Retina (tissue), 1 donor: ENCODE data around the gene CD101.
A peak's percentile ranks its signal among the peaks of the same experiment; 100 is the strongest.

Source experiments
- DNase-seq: peaks from one replicate; pipeline ENCODE4 v3.0.0-alpha.2; 2016

The CD101 gene

GRCh38 chr1:117020526-117021156 is 19.1 kb downstream of the CD101 start:
- DNase-seq, result no peak

GRCh38 chr1:117022114-117022513 is 20.6 kb downstream of the CD101 start:
- no peak for DNase-seq

GRCh38 chr1:117025568-117025967 is 24.0 kb downstream of the CD101 start:
- no peak for DNase-seq

- DNase-seq, result no peak
Observed at GRCh38 chr1:117026361-117026760, 24.8 kb downstream of the CD101 start.

- no peak for DNase-seq
Observed at GRCh38 chr1:117029685-117030084, 28.1 kb downstream of the CD101 start.

- DNase-seq, result no peak
Observed at GRCh38 chr1:117030271-117030877, 28.8 kb downstream of the CD101 start.

- DNase-seq, result no peak
Observed at GRCh38 chr1:117032266-117032665, 30.7 kb downstream of the CD101 start.

GRCh38 chr1:117032681-117033539 is 31.4 kb downstream of the CD101 start:
- peak; percentile 25 for DNase-seq

- DNase-seq, result no peak
Observed at GRCh38 chr1:117033772-117034171, 32.2 kb downstream of the CD101 start.

GRCh38 chr1:117034791-117035290 is 33.3 kb downstream of the CD101 start:
- DNase-seq, result no peak

GRCh38 chr1:117036018-117036461 is 34.5 kb downstream of the CD101 start:
- peak; percentile 46 for DNase-seq

GRCh38 chr1:117037802-117038201 is 36.2 kb downstream of the CD101 start:
- DNase-seq, result no peak

- DNase-seq, result no peak
Observed at GRCh38 chr1:117038236-117038635, 36.7 kb downstream of the CD101 start.

GRCh38 chr1:117044217-117044616 is 42.7 kb downstream of the CD101 start:
- no peak for DNase-seq

- DNase-seq, result no peak
Observed at GRCh38 chr1:117045644-117046043, 44.1 kb downstream of the CD101 start.

- no peak for DNase-seq
Observed at GRCh38 chr1:117046781-117047180, 45.2 kb downstream of the CD101 start.

- no peak for DNase-seq
Observed at GRCh38 chr1:117047271-117047670, 45.7 kb downstream of the CD101 start.

GRCh38 chr1:117049857-117050256 is 48.3 kb downstream of the CD101 start:
- no peak for DNase-seq

- DNase-seq, result no peak
Observed at GRCh38 chr1:117051224-117052064, 49.9 kb downstream of the CD101 start.

GRCh38 chr1:117054068-117054467 is 52.5 kb downstream of the CD101 start:
- no peak for DNase-seq

- no peak for DNase-seq
Observed at GRCh38 chr1:117058810-117059209, 57.2 kb downstream of the CD101 start.

GRCh38 chr1:117059334-117059677 is 57.7 kb downstream of the CD101 start:
- DNase-seq, result no peak
